ENCODE data around the gene ZNF639. TPM values are rescaled to one million over a fixed set of nuclear protein-coding genes. Genes with fewer than 3 reads are reported as not detected.

ZNF639 gene
- total RNA-seq, 1 donor from 2014 or later = 23.9 TPM

DNA sequence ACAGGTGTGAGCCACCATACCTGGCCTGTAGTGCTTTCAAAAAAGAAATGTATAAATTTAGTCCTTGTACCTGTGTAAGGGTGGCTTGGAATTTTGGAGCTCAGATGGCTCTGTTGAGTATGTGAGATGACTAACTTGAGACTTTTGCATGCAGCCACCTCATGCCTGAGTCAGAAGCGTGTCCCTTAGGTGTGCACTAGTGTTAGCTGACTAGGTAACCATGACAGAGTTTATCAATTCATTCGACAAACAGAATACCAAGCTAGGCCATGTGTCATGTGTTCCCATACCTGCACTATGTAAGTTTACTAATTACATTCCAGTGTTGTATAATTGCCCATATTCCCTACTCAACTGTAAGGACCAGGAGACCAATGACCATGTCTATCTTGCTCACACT is 4.0 kb upstream of the ZNF639 start:
- DNase-seq (ENCODE audit: low spot score) = no peak

DNA sequence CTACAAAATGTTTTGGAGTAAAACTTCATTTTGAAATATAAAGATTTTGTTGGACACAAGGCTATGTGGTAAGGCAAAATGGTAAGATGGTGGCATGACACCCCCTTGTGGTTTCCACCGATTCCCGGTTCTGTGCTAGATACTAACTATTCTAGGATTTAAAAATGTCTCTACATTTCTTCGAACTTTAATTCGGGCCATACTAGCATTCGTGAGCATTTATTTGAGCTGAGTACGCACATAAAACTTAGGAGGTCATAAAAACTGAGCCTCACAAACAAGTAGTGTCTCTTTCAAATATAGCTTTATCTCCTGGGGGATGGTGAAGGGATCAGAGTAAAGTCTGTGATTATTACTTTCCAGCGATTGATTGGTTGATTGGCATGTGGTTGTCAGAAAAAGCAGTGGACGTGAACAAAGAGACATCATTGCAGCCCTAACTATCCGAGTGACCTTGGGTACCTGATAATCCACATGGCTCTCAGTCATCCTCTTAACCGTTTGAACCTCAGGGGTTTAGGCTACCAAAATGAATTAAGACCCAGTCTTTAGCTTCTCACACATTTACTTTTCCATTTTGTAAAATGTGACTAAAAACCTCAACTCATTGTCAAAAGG is 1.1 kb upstream of the ZNF639 start:
- peak; percentile 21 for DNase-seq (ENCODE audit: low spot score)

DNA sequence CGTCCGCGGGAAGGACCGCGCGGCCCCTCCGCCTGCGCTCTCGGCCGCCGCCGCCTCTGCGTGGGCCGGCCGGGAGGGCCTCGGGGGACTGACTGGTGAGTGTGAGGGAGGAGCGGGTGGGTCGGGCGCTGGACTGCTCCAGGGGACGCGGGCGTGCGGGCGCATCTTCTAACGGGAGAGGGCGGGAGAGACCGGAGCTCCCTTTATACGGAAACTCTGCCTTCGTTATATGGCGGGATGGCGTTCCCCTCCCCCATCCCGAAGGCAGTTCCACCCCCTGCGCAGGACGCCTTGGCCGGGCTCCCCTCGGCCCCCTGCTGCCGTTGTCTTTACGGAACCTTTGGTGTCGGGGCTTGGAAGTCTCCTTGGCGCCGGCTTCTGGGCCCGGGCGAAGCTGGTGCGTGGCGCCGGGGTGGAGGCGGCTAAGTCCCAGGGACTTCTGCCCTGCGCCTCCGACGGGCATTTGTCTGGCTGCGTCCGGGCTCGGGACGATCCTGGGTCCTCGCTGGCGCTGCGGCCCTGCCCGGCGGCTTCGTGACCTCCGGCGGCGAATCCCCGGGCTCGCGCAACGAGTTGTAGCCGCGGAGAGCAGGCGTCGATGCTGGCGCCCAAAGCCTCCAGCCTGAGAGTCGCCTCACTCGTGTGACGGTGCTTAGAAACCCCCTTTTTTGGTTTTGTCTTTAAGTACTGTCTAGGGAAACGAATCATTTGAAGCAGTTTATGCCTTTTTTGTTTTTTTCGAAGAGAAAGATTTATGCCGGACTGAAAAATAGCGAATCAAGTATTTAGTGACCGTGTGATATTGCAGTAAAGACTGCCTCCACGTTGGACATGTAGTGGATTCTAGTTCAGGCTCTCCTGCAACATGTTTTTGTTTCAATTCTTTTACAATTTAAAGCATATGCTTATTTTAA is 623 bp downstream of the ZNF639 start:
- DNase-seq (ENCODE audit: low spot score) = peak; percentile 67

DNA sequence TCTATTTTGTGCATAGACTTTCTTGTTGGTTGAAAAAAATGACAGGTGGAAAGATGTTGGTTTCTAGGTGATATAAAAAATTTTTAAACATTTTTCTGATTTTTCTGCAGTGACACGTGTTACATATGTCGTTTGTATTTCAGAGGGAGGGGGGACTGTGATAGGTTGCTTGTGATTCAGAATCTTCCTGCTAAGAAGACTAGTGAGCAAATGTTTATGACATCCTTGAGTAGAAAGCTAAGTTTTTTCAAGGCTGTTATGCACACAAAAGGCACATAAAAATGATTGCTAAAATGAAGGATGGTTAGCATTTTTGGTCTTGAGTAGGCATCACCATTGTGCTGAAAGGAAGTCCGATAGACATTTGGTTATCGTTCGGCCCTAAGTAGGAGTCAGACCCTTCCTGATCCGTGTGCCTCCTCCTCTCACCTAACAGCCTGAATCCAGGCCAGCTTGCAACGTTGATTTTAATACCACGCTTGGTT is 1.5 kb downstream of the ZNF639 start:
- DNase-seq (ENCODE audit: low spot score) = no peak

DNA sequence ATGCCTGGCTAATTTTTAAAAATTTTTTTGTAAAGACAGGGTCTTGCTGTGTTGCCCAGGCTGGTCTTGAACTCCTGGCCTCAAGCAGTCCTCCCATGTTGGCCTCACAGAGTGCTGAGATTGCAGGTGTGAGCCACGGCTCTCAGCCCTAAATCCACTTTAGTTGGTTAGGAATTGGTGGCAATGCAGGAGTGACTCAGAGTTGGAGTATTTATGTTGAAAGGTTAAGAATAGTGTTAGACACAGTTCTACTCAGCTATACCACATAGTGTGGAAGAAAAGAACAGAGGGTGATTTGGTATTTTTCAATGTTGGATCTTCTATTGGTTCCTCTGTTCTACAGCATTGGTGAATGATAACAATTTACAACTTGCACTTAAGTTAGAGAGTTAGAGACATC is 7.6 kb downstream of the ZNF639 start:
- DNase-seq (ENCODE audit: low spot score) = no peak

DNA sequence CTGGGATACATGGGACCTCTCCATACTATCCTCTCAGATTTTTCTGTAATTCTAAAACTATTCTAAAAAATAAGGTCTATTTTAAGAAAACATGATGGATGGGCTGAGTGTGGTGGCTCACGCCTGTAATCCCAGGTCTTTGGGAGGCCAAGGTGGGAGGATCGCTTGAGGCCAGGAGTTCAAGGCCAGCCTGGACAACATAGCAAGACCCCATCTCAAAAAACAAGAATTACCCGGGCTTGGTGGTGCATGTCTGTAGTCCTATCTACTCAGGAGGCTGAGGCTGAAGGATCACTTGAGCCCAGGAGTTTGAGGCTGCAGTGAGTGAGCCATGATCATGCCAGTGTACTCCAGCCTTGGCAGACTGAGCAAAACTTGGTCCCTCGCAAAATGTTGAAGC is 9.4 kb downstream of the ZNF639 start:
- no peak for DNase-seq (ENCODE audit: low spot score)

DNA sequence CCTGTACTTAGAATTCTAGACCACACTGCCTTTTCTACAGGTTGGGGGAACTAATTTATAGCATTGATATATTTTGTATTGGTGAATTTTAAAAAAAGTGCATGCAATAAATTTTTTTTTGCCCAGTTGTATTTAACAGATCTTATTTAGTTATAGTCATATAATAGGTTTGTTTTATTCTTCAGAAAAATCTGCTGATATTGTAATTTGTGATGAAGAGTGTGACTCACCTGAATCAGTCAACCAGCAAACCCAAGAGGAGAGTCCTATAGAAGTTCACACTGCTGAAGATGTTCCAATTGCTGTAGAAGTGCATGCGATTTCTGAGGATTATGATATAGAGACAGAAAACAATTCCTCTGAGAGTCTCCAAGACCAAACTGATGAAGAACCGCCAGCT is 10.3 kb downstream of the ZNF639 start:
- DNase-seq (ENCODE audit: low spot score) = no peak

DNA sequence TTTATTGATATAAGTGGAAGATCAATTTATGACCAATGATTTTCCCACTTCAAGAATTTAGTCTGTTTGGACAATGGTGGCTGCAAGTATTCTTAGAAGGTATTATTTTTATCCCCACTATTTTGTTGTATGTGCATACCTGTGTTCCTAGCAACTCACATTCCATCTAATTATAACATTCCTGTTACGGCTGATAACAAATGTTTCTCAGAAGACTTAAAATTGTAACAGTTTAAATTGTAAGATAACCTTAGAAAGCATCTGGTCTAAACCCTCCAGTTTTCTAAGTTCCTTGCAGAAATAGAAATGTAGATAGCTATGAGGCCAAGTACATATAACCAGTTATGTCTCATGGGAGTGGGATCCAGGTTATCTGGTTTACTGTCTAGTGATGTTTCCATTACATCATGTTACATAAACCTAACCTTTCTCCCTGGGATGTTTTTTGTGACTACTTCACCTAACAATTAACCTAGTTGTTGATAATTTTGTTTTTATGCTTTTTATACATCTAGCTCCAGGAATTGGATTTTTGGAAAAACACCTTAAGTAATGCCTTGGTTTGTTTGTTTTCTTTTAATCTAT is 13.6 kb downstream of the ZNF639 start:
- DNase-seq (ENCODE audit: low spot score) = no peak

DNA sequence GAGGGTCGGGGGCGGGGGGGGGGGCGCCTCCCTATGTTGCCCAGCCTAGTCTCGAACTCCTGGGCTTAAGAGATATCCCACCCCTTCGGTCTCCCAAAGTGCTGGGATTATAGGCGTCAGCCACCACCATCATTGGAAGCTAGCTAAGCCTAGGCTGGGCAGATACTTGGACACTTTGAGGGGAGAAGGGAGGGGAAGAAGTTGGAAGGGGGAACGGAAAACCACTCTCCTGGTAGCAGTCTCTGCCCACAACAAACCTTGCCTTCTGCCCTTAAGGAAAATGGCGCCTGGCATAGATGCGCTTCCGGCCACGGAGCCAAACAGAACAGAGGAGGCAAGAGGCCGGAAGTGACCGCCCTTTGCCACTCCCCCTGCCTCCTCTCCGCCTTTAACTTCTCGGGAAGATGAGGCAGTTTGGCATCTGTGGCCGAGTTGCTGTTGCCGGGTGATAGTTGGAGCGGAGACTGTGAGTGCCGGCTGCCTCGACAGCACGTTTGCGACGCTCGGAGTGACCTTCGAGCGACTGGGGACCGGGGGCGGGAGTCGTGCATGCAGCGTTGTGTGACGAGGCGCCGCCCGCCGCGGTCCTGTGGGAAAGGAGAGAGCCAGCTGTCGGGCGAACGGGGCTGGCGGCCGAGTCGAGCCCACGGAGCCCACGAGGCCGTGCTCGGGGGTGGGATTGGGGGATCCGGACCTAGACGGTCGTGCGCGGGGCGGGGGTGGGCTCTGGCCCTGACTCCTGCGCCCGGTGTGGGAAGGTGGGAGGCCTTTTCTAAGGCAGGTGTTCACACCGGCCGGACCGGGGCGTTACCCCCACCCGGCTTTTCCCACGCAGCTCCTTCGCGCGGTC is 24.7 kb downstream of the ZNF639 start, which contains the start of gene MFN1:
MFN1 (plus strand) TSS at position 365 of the 850 bp plus-strand sequence. CDS start 1,143 bp downstream, outside the sequence.
- DNase-seq (ENCODE audit: low spot score) = peak; percentile 95

DNA sequence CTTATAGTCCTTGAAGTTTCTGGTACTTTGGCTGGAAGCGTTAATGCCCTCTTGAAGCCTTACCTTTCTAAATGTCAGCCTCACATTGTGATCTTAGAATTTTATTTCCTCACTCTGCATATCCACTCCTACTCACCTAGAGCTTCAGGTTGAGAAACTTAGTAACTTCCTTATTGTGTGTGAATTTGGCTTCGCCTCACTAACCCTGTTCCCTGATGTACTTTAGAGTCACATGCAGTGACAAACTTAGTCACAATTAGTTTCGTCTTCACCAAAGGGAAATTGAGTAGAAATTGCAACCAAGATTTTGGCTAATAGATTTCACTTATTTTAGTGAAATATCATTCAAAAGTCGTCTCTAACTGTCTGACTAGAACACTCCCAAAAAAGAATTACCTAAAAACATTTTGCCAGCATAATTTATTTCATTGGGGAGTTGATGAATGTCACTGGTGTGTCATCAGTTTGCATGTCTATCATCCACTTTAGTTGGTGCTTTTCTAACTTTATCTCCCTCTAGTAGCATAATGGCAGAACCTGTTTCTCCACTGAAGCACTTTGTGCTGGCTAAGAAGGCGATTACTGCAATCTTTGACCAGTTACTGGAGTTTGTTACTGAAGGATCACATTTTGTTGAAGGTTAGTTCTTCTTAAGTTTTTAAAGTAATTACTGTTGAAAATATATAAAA is 25.6 kb downstream of the ZNF639 start:
- no peak for DNase-seq (ENCODE audit: low spot score)

DNA sequence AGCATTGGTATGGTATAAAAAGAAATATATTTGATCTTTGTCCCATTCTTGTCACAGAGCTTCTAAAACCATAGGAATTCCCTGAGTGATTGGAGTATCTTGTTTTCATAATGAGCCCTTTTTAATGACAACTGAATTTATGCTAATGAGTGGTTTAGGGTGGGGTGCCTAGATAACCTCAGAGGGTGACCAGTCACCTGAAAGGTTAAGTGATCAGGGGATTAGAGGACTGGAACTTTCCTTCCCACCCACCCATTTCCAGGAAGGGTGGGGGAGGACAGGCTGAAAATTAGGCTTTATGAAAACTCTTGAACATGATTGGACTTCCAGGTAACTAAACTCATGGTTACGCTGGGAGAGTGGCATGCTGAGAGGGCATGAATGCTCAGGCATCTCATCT is 33.2 kb downstream of the ZNF639 start:
- DNase-seq (ENCODE audit: low spot score) = no peak

DNA sequence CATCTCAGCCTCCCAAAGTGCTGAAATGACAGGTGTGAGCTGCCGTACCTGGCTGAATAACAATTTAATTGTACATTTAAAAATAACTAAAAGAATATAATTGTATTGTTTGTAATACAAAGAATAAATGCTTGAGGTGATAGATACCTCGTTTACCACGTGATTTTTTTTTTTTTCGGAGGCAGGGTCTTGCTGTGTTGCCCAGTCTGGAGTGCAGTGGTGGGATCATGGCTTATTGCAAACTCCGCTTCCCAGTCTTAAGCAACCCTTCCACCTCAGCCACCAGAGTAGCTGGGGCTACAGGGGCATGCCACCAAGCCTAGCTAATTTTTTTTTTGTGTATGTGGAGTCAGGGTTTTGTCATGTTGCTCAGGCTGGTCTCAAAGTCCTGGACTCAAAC is 40.5 kb downstream of the ZNF639 start:
- DNase-seq (ENCODE audit: low spot score) = no peak

DNA sequence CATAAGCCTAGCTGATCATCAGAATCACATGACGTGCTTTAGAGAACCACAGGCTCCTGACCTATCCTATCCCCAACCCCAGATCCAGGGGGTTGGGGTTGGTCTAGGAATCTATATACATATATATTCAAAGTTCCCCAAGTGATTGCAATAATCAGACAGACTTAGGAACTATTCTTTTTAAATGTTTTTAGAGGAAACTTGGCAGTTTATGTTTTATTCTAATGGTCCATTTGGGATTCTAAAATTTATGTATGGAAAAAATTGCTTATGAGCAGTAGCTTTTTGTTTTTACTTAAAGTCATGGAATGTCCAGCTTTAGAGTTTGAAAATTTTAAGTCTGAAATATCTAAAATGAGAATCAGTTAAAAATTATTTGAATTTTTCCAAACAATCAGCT is 46.8 kb downstream of the ZNF639 start:
- DNase-seq (ENCODE audit: low spot score) = no peak

DNA sequence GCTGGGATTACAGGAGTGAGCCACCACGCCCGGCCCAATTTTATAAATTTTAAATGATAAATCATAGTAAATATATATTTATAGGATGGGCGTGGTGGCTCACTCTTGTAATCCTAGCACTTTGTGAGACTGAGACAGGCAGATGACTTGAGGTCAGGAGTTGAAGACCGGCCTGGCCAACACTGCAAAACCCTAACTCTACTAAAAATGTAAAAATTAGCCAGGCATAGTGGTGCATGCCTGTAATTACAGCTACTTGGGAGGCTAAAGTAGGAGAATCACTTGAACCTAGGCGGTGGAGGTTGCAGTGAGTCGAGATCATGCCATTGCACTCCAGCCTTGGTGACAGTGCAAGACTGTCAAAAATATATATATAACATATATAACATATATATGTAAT is 51.1 kb downstream of the ZNF639 start:
- no peak for DNase-seq (ENCODE audit: low spot score)

DNA sequence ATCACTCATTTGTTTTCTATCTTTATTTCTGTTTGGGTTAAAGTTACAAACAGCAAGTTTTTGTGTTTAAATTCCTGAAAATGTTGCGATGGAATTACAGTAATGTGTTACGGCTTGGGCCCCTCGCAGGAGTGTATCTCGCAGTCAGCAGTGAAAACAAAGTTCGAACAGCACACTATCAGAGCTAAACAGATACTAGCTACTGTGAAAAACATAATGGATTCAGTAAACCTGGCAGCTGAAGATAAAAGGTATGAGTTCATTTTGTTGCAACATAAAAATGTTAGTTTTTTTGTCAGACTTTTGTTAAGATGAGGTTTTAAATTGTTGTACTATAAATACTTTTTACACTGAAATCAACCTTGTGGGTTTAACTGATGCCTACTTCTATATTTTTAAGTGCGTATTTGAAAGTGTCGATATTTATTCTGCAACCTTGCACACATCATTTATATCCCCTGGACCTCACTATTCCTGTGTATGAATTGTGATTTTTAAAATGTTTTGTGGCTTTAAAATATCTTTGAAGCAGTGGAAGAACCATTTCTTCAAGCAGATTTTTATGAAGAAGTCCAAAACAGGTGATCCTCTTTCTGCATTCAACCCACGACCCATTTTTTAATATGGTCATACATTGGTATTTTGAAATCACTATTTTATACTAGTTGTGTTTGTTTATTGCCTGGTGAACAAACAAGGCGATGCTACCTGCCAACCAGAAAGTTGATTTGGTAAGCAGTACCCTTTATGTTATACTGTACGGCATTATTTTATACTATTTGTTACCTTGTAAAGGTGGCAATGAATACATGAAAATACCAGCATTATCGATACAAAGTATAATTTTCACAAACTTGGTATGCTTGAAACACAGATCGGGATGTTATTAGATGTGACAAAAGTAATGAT is 52.5 kb downstream of the ZNF639 start:
- DNase-seq (ENCODE audit: low spot score) = no peak

DNA sequence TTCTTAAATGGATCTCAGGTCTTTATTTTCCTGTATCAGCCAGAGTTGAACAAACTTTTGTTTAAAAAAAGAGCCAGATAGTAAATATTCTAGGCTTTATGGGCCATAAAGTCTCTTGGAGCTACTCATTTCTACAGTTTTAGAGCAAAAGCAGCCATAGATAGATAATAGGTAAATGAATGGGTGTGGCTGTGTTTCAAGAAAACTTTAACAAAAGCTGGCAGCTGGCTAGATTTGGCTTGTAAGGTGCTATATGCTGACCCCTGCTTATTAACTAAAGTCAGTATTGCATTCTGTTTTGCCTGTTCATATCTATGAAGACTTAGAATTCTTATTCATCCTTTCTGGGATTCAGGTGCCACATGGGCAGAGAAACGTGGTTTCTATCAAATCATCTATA is 53.6 kb downstream of the ZNF639 start:
- no peak for DNase-seq (ENCODE audit: low spot score)
